Ovary (tissue), 9 donors: Measurements from ENCODE around the gene DDX60. TPM values are rescaled to one million over a fixed set of nuclear protein-coding genes. Genes with fewer than 3 reads are reported as not detected.

Experiments
- DNase-seq, 5 donors: peaks; one replicate each; pipeline ENCODE4 v3.0.0-alpha.2; 2019 to 2020
- H3K27ac ChIP-seq, 2 donors: fragments of 200-600 bp; one replicate each; pipeline versions ENCODE4 v1.5.1 to v1.8.0; 2019 to 2022
- H3K27me3 ChIP-seq: fragments of 200-600 bp; one replicate; pipeline ENCODE4 v1.8.0; 2022
- H3K36me3 ChIP-seq: fragments of 200-600 bp; sonication (generic); one replicate; pipeline ENCODE4 v1.5.1; 2019
- H3K4me1 ChIP-seq: one replicate; pipeline ENCODE4 v1.8.1; 2013; ENCODE audit warnings: mild to moderate bottlenecking, moderate library complexity; ENCODE audit not compliant: insufficient read depth
- H3K4me3 ChIP-seq: fragments of 200-600 bp; sonication (generic); one replicate; pipeline ENCODE4 v1.5.1; 2017
- H3K9me3 ChIP-seq, 2 donors: fragments of 200-600 bp in 1 of 2; sonication (generic) in 1 of 2; one replicate each; pipeline versions ENCODE4 v1.5.1 to v1.8.1; 2013 to 2019; ENCODE audit warnings: mild to moderate bottlenecking in 1 of 2, moderate library complexity in 1 of 2
- CTCF ChIP-seq, 3 donors: fragments of 450-650 bp in 2 of 3; fragments of 200-600 bp in 1 of 3; IDR thresholded peaks; one replicate each; pipeline versions ENCODE4 v1.5.1 to v1.8.0; 2016 to 2022; ENCODE audit warnings: antibody characterized with exemption in 3 of 3, mild to moderate bottlenecking in 1 of 3
- EP300 ChIP-seq: sonication (generic); formaldehyde crosslinking; IDR thresholded peaks from one replicate; pipeline ENCODE4 v1.6.1; 2017; ENCODE audit warnings: antibody characterized with exemption
- POLR2A ChIP-seq: fragments of 450-650 bp; IDR thresholded peaks from one replicate; pipeline ENCODE4 v1.6.1; 2017; ENCODE audit warnings: antibody characterized with exemption, mild to moderate bottlenecking, moderate library complexity
- WGBS, 3 donors: extraction: QIAGEN DNeasy Blood & Tissue Kit in 1 of 3; methylation state at CpG; one replicate each; pipeline versions ENCODE4 v1.1.5 to v1.1.7; 2013 to 2017; 5-methylcytosine and 5-hydroxymethylcytosine counted together
- intact Hi-C, 4 donors: fragments of 100-400 bp; cut with DNase I; formaldehyde crosslinking; loops; one replicate each; pipeline versions ENCODE4 v1.11.0 to v1.15.1; 2022 to 2023
- polyA plus RNA-seq, 2 donors: library from polyadenylated mRNA; stranded (reverse); fragments of 200-250 nt in 1 of 2; fragments of 350-450 nt in 1 of 2; fragmentation: Illumina TruSeq in 1 of 2; extraction: RNeasy Lipid Tissue Mini Kit (QIAGEN cat#74804) in 1 of 2; gene quantifications; one replicate each; pipeline ENCODE4 v1.2.3, GENCODE V29; 2013 to 2014
- total RNA-seq, 7 donors: library from RNA; depleted of rRNA in 2 of 7; stranded (reverse); fragments of >200 nt in 2 of 7; fragmentation: NEBNext Ultra II Directional in 3 of 7; extraction: Animal tissue kit (Norgen Biotek cat#: 25700) in 3 of 7; gene quantifications; one replicate each; pipeline versions ENCODE4 v1.1.0 to v1.2.4, GENCODE V29; 2016 to 2023
- donor health status: DM: no; HTN: no; CAD: no; lungs with moderate emphysema.
- donor health status: DM: no; HTN: no; CAD: no.
- donor health status: Bipolar disorder and iron deficiency.
- donor health status: DM: yes; HTN: yes; CAD: no.
- donor health status: DM: no; HTN: no; CAD: no.
- donor health status: DM: yes; HTN: yes; CAD: no.

DDX60 gene
- total and polyA plus RNA-seq, 9 donors: 12.0 to 31.6 (median 24.8) TPM

- H3K4me3 ChIP-seq: no peak overlapping the region
- no peaks in the 10 kb centered on the region for H3K9me3 ChIP-seq
- DNase-seq: no peak
- H3K27ac ChIP-seq: no peak overlapping the region
- intact Hi-C loops: no loop called here
- 28 to 32% (median 31%) methylated on average over 6 of the region's 6 CpGs for WGBS, 3 donors
- H3K4me1 ChIP-seq: no peaks in the 10 kb centered on the region
- no peaks in the 10 kb centered on the region for H3K27me3 ChIP-seq
- no peaks in the 10 kb centered on the region for H3K36me3 ChIP-seq
- no peak for TF ChIP-seq EP300
- TF ChIP-seq CTCF (IDR thresholded peaks at IDR 0.05): no peak
- TF ChIP-seq POLR2A: no peak
These were observed 134.6 kb downstream of the DDX60 start for GRCh38 chr4:168183717-168184571.

GRCh38 chr4:168177546-168178149 lies 140.9 kb downstream of the DDX60 start:
- Histone ChIP-seq H3K9me3 (no peaks in the 10 kb centered on the region), H3K4me3 (no peak overlapping the region), H3K36me3 (no peaks in the 10 kb centered on the region), H3K4me1 (no peaks in the 10 kb centered on the region), H3K27ac (no peak overlapping the region), H3K27me3 (no peaks in the 10 kb centered on the region)
- WGBS, 3 donors: 89 to 95% (median 92%) methylated on average over 5 of the region's 5 CpGs
- TF ChIP-seq POLR2A (no peak), CTCF (IDR thresholded peaks at IDR 0.05) (no peak), EP300 (no peak)
- no peak for DNase-seq
- intact Hi-C loops: no loop called here

GRCh38 chr4:168174308-168174707 lies 144.2 kb downstream of the DDX60 start:
- no peak overlapping the region for H3K27ac ChIP-seq
- no peak for DNase-seq
- H3K36me3 ChIP-seq: no peaks in the 10 kb centered on the region
- intact Hi-C loops: no loop called here
- H3K27me3 ChIP-seq: no peaks in the 10 kb centered on the region
- H3K4me1 ChIP-seq: no peaks in the 10 kb centered on the region
- TF ChIP-seq CTCF (IDR thresholded peaks at IDR 0.05) (no peak), EP300 (no peak), POLR2A (no peak)
- no peak overlapping the region for H3K4me3 ChIP-seq
- H3K9me3 ChIP-seq: no peaks in the 10 kb centered on the region
- WGBS, 3 donors: 90 to 97% (median 96%) methylated on average over 6 of the region's 6 CpGs

- TF ChIP-seq EP300 (no peak), POLR2A (no peak), CTCF (IDR thresholded peaks at IDR 0.05) (no peak)
- Histone ChIP-seq H3K4me1 (no peaks in the 10 kb centered on the region), H3K27ac (no peak overlapping the region), H3K4me3 (no peak overlapping the region), H3K9me3 (no peaks in the 10 kb centered on the region), H3K27me3 (no peaks in the 10 kb centered on the region), H3K36me3 (no peaks in the 10 kb centered on the region)
- no peak for DNase-seq
- intact Hi-C loops: no loop called here
- 52 to 71% (median 57%) methylated on average over 6 of the region's 6 CpGs for WGBS, 3 donors
These were observed 150.8 kb downstream of the DDX60 start for GRCh38 chr4:168167714-168168284.

Other genes with a start within 250 kb of the DDX60 start
- under 1 TPM in 1 of 7 donors, not detected in 6; 0.47 TPM for gene ANXA10, start 226.2 kb downstream of the DDX60 start, total RNA-seq
- under 1 TPM; 0.08 to 0.28 TPM for gene ANXA10, start 226.2 kb downstream of the DDX60 start, polyA plus RNA-seq
- 10 to 100 TPM in 6 of 7 donors, 1 to 10 TPM in 1; 9.4 to 20.2 (median 15.0) TPM for gene DDX60L, start 161.7 kb upstream of the DDX60 start, total RNA-seq
- 10 to 100 TPM in 1 of 2 donors, 1 to 10 TPM in 1; 6.3 to 12.9 TPM for gene DDX60L, start 161.7 kb upstream of the DDX60 start, polyA plus RNA-seq
- gene PALLD, start 178.3 kb upstream of the DDX60 start, total RNA-seq: 100 to 1,000 TPM in 5 of 7 donors, 10 to 100 TPM in 2; 96.8 to 229 (median 137) TPM
- gene PALLD, start 178.3 kb upstream of the DDX60 start, polyA plus RNA-seq: 100 to 1,000 TPM; 101 to 605 TPM